NB4 (cell line): Measurements from ENCODE around the gene TMCO4.

Source experiments
- CTCF ChIP-seq: IDR thresholded peaks from one replicate; pipeline ENCODE4 v1.5.1; 2012; ENCODE audit warnings: low read depth, low read length
- MAX ChIP-seq: IDR thresholded peaks from 2 replicates; pipeline ENCODE4 v1.6.1; 2011; ENCODE audit warnings: low read depth, low read length
- MYC ChIP-seq: IDR thresholded peaks from 2 replicates; pipeline ENCODE4 v1.6.1; 2011; ENCODE audit warnings: low read depth, low read length
- POLR2A ChIP-seq: IDR thresholded peaks from 2 replicates; pipeline ENCODE4 v1.6.1; 2011; ENCODE audit warnings: mild to moderate bottlenecking; ENCODE audit not compliant: insufficient read length; ENCODE audit errors: extremely low read depth

DNA sequence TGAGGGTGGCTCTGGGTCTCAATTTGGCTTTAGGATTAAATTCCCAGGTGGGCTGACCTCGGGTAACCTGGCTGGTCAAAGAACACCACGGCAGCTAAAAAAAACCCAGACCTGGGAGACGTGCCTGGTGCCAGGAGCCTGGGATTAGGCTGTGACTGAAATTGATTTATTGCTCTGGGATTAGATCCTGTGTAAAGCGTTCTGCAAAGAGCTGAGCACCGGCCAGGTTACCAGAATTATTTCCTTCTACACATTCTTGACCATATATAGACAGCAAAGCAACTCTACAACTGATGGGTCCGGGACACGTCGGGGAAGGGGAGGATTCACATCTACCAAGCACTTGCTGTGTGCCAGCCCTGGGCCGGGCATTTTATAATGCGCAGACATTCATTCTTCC is 45.2 kb downstream of the TMCO4 start:
- TF ChIP-seq POLR2A = no peak
- no peak for TF ChIP-seq CTCF
- TF ChIP-seq MAX = no peak
- no peak for TF ChIP-seq MYC
